Amygdala (tissue), 56 donors: Measurements from ENCODE around the gene ARHGAP31.

Source experiments
- DNase-seq, 56 donors: peaks; one replicate each; lab custom pipeline; 2025; lab: John Stamatoyannopoulos, UW

The ARHGAP31 gene

DNA sequence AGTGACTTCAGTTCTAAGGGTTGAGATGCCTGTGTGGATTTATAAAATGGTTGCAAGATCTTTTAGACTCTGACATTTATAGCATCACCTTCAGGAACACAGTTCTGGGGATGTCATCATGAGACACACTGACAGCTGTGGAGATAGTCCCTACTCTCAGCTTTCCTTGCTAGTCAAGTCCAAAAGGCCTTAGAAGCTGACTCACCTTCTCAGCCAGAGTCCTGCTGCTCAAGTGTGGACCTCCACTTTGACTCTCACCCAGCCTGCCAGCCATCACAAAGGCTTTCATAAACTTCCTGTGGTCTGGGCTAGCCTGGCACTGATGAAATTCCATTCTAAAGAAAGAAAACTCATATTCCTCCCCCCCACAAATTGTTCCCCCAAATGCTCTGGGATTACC is 124.5 kb downstream of the ARHGAP31 start:
- DNase-seq, result no peak

DNA sequence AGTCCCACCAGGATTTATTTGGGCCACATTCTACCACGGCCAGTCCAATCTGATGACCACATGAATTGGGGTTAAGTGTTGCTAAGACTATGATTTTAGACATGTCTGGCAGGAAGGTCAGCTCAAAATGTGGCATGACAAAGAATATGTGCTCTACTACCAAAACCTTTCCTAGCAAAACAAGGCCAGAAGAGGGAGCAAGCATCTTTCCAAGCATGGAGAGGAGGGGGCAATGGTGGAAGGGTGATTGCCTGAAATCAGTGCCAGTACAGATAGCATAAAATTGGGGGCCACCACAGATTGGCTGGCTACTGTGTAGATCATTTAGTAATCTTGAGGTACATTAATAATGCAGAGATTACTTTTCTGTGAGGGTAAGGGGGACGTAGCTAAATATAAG is 126.0 kb downstream of the ARHGAP31 start:
- no peak for DNase-seq

DNA sequence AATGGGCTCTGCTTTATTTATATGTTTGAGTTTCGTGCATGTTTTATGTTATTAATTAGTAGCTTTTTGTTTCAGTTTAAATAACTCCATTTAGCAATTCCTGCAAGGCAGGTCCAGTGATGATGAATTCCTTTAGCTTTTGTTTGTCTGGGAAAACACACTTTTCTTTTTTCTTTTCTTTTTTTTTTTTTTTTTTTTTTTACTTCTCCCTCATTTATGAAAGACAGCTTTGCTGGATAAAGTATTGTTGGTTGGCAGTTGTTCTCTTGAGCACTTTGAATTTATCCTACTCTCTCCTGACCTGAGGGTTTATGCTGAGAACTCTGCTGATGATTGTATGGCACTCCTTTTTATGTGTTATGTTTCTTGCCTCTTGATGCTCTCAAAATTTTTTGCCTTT is 133.5 kb downstream of the ARHGAP31 start:
- DNase-seq, result no peak

DNA sequence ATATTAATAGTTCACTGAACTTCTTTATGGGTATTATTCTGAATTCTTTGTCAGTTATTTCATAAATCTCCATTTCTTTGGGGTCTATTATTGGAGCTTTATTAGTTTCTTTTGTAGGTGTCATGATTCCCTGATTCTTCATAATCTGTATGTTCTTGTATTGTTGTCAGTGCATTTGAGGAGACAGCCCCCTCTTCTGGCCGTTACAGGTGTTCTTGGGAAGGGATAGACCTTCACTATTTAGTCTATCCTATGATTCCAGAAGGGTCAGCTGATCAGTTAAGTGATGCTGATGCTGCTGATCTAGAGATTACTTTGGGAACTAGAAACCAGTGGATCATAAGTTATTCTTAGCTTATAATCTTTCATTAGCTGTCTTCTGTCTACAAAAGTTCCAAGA is 134.4 kb downstream of the ARHGAP31 start:
- no peak for DNase-seq

DNA sequence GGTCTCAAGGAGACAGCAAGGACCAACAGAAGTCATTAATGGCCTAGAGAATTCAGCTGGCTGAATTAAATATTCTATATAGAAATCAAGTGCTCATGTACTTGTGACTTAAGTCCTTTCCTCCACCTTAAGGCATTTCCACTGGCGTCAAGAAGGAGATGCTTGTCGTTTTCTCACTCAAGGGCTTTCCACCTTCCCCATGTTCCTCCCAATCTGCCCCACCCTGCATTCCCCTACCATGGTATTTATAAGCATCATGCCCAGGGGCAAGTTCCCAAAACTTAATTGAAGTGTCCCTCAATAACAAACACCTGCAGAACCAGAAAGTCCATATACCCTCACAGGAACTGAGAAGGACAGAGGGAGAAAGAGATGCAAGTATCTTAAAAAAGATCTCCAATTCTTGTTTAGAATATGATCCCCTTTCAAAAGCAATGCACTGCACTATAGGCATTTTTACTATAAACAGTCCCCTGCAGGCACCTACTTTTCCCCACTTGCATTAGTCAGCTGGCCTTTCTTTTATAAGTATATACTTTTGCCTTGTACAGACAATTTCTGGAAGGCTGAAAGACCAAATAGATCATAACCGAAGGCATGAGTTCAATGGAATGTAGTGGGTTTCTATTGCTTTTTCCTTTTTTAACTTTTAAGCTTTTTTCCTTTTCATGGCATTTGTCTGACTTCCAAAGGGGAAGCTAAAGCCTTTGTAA is 139.6 kb downstream of the ARHGAP31 start:
- DNase-seq, result no peak

DNA sequence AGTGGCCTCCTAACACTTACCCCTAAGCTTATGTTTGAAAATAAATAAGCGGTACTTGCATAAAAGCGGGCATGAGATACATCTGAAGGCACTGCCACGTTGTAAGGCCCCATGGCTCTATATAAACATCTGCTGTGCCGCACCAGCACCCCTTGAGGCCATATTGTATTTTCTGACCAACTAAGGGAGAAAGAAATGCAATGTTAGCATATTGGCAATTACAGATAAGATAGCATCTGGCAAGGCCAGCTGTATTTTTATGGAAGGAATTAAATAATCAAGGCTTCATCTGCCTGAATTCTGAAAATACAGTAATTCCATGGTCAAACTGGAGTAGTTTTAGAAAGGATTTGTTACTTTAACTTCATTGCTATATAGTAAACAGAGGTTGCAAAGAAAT is 140.5 kb downstream of the ARHGAP31 start:
- no peak for DNase-seq

DNA sequence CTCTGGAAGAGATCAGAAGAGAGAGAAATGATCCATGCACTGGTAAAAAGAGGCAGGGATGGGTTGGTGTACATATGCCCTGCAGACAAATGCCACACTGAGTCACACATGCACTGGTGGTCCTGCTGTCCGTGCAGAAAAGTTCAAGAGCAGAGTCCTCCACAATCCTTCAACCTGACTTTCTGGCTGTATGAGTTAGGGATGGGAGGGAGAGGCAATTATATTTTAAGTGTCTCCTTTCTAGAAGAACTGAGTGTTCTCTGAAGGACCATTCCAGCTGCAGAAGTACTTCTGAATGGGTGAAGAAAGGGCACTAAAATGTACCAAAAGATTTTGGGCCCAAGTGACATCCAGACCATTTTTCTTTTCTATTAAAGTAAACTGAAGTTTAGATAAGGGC is 142.8 kb downstream of the ARHGAP31 start:
- DNase-seq, result no peak

DNA sequence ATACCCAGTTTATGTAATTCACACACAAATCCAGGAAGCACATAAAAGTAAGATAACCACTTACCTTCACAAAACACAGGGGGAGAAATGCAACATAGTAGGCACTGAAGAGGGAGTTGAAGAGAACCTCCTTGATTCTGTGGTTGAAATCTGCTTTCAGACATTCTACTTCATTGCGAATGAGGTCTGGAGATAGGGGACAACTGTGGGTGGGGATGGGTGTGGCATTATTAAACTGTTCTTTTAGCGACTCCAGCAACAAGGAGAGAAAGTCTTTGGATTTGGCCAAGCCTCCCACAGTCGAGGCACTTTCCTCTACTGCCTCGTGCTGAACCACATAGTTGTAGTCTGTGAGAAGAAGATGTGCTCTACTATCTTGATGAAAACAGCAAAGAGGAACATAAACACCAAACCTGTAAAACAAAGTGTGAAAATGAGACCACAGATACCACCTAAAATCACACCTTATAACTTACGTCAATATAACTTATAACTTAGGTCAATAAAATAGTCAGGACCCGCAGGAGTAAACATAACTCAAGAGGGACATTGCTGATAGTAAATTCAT is 143.6 kb downstream of the ARHGAP31 start:
- DNase-seq, result no peak

DNA sequence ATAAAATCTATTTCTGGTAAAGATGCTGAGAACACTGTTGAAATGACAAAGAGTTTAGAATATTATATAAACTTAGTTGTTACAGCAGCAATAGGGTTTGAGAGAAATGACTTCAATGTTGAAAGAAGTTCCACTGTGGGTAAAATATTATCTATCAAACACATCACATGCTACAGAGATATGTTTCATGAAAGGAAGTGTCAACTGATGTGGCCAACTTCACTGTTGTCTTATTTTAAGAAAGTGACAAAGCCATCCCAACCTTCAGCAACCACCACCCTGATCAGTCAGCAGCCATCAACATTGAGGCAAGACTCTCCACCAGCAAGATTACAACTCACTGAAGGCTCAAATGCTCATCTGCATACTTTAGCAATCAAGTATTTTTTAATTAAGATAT is 149.0 kb downstream of the ARHGAP31 start:
- DNase-seq, result no peak

DNA sequence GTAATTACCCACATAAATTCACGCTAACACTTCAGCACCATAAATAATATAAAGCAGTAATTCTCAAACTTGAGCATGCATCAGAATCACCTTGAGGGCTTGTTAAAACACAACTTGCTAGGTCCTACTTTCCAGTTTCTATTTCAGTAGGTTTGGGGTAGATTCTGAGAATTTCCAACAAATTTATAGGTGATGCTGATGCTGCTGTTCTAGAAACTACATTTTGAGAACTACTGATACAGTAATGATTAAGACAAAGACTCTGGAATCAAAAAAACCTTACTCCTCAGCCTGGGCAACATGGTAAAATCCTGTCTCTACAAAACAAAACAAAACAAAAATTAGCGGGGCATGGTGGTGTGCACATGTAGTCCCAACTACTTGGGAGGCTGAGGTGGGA is 150.4 kb downstream of the ARHGAP31 start:
- no peak for DNase-seq

DNA sequence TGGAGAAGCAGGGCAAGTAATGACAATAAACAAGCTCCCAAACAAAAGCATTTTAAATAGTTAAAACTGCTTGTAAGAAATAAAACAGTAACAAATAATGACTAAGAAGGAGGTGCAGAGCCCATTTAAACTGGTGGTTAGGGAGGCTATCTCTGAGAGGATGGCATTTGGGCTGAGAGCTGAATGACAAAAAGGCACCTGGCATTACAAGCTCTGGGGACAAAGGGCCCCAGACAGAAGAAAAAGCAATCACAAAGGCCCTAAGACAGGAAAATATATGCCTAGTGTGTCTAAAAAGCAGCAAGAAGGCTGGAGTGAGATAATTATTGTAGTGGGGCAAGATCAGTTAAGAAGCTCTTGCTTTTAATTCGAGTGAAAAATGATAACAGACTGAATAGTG is 159.6 kb downstream of the ARHGAP31 start:
- DNase-seq, result no peak

DNA sequence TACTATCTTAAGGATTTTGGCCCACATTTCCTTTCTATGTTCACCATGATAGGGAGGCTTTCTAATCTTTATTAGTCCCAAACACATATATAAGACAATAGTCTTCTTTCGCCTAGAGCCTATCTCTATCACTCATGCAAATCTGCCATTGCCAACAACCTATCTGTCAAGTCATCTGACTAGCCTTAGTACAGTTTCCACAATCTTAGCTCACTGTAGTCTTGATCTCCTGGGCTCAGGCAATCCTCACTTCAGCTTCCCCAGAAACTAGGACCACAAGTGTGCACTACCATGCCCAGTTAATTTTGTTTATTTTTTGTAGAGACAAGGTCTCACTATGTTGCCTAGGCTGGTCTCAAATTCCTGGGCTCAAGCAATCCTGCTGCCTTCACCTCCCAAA is 162.3 kb downstream of the ARHGAP31 start:
- DNase-seq, result no peak

DNA sequence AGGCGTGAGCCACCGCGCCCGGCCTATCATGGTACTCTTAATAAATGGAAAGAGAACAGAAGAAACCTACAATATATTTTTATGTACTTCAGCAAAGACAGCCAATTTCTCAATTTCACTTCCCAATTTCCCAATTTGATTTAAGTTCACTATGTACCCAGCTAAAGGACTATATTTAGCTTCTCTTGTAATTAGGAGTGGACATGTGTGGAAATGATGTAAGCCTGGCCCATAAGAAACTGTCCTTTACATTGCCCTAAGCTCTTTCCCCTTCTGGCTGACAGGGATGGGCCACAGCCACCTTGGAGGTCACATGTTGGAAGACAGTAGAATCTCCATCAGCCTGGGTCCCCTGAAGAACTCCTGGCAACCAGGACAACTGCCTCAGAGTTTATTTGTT is 163.1 kb downstream of the ARHGAP31 start:
- peak in 1 of 56 donors; percentile 2 for DNase-seq

DNA sequence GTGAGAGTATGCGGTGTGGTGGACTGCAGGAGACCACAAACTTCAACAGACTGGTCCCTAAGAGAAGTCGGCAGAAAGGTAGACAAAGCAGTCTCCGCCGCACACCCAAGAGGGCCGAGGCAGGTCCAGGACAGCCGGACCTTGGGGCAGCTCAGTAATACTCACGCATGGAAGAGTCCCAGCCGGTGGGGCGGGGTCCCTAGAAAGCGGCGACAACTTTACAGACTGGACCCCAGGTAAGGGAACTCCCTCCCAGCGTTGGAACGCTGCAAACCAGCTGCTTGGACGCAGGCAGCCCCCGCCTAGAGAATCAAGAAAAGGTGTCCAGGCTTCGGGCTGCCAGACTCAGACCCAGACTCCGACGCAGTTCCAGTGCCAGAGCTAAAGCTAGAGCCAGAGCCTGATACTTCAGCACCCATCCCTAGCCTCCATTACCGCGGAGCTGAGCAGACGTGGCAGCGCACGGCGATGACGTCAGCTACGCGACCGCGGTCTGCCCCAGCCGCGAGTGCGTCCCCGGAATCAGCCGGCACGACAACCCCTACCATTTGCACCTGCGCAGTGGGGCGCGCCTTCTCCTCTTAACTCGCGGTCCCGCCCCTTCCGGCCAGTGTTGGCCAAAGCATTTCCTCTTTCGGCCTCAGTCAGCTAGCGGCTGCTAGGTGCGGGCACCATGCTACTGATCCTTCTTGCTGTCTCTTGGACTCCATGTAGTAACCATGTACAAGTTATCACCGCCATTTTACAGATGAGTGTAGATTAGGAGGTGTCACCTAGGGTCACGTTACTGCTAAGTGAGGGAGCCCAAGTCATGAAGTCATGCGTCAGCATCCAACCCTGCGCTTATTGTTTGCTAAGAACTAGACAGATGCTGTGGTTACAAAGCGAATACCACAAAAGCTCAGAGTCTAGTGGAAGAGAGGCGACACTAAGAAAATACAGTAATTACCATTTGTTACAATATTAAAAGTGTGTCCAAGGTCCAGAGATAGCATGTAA is 169.3 kb downstream of the ARHGAP31 start, which contains the start of gene TMEM39A:
Gene TMEM39A, minus strand, starts transcription at position 445 of the 999 bp plus-strand sequence. CDS start 1,541 bp downstream, outside the sequence.
- peak; percentile 90 to 100 (median 97) for DNase-seq

DNA sequence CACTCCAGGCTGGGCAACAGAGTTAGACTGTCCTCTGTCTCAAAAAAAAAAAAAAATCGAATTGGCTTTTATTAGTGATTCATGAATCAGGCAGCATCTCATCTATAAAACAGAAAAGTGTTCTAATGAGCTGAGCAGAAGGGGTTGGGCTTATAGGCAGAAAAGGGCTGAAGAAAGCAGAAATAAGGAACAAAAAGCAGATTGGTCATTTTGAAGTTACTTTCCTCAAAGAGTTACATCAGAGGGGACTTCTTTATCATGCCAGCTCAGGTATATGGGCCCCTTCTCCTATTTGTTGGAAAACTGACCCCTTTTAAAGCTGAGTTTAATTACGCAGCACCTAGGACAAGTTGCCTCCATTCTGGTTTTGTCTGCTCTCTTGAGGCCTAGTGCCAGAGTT is 173.9 kb downstream of the ARHGAP31 start:
- no peak for DNase-seq

DNA sequence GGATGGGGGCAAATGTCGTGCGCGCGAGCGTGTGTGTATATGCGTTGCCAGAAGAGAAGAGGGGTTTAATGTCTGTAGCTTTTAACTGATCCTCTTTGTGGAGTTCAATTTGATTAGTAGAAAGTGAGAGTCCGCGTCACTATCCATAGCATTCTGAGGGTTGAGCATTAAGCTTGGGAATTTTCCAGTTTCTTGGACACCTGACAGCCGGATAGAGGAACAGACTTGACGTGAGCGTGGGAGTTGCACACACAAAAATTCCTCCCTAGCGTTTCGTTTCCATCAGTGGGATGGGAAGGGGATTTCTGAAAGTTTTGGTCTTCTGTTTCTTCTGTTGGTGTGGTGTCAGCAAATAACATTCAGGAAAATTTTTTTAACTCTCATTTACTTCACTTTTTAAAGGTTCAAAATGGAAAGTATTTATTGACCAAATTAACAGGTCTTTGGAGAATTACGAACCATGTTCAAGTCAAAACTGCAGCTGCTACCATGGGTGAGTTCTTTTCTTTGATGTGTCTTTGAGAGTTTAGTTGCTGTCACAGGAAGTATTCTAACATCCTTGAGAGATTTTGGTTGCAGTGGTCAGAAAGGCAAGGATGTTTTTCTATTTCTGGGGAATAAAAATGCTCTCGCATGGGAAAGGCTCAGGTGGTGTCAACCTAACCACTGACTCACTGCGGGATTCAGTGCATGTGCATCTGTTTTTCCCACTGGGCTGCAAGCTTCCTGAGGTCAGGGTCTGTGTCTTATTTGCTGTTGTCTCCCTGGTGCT is 175.4 kb downstream of the ARHGAP31 start:
- DNase-seq, result peak in 2 of 56 donors; percentile 14 to 33
